Ovary (tissue), 9 donors: ENCODE data around the gene LINGO3. TPM values are rescaled to one million over a fixed set of nuclear protein-coding genes. Genes with fewer than 3 reads are reported as not detected.
A peak's percentile ranks its signal among the peaks of the same experiment; 100 is the strongest.

Source experiments
- DNase-seq, 5 donors: peaks; one replicate each; pipeline ENCODE4 v3.0.0-alpha.2; 2019 to 2020
- H3K27ac ChIP-seq, 2 donors: fragments of 200-600 bp; one replicate each; pipeline versions ENCODE4 v1.5.1 to v1.8.0; 2019 to 2022
- H3K27me3 ChIP-seq: fragments of 200-600 bp; one replicate; pipeline ENCODE4 v1.8.0; 2022
- H3K36me3 ChIP-seq: fragments of 200-600 bp; sonication (generic); one replicate; pipeline ENCODE4 v1.5.1; 2019
- H3K4me1 ChIP-seq: one replicate; pipeline ENCODE4 v1.8.1; 2013; ENCODE audit warnings: mild to moderate bottlenecking, moderate library complexity; ENCODE audit not compliant: insufficient read depth
- H3K4me3 ChIP-seq: fragments of 200-600 bp; sonication (generic); one replicate; pipeline ENCODE4 v1.5.1; 2017
- H3K9me3 ChIP-seq, 2 donors: fragments of 200-600 bp in 1 of 2; sonication (generic) in 1 of 2; one replicate each; pipeline versions ENCODE4 v1.5.1 to v1.8.1; 2013 to 2019; ENCODE audit warnings: mild to moderate bottlenecking in 1 of 2, moderate library complexity in 1 of 2
- EP300 ChIP-seq: sonication (generic); formaldehyde crosslinking; IDR thresholded peaks from one replicate; pipeline ENCODE4 v1.6.1; 2017; ENCODE audit warnings: antibody characterized with exemption
- POLR2A ChIP-seq: fragments of 450-650 bp; IDR thresholded peaks from one replicate; pipeline ENCODE4 v1.6.1; 2017; ENCODE audit warnings: antibody characterized with exemption, mild to moderate bottlenecking, moderate library complexity
- WGBS, 3 donors: extraction: QIAGEN DNeasy Blood & Tissue Kit in 1 of 3; methylation state at CpG; one replicate each; pipeline versions ENCODE4 v1.1.5 to v1.1.7; 2013 to 2017; 5-methylcytosine and 5-hydroxymethylcytosine counted together
- intact Hi-C, 4 donors: fragments of 100-400 bp; cut with DNase I; formaldehyde crosslinking; loops; one replicate each; pipeline versions ENCODE4 v1.11.0 to v1.15.1; 2022 to 2023
- polyA plus RNA-seq, 2 donors: library from polyadenylated mRNA; stranded (reverse); fragments of 200-250 nt in 1 of 2; fragments of 350-450 nt in 1 of 2; fragmentation: Illumina TruSeq in 1 of 2; extraction: RNeasy Lipid Tissue Mini Kit (QIAGEN cat#74804) in 1 of 2; gene quantifications; one replicate each; pipeline ENCODE4 v1.2.3, GENCODE V29; 2013 to 2014
- total RNA-seq, 7 donors: library from RNA; depleted of rRNA in 2 of 7; stranded (reverse); fragments of >200 nt in 2 of 7; fragmentation: NEBNext Ultra II Directional in 3 of 7; extraction: Animal tissue kit (Norgen Biotek cat#: 25700) in 3 of 7; gene quantifications; one replicate each; pipeline versions ENCODE4 v1.1.0 to v1.2.4, GENCODE V29; 2016 to 2023
- TF ChIP-seq, protein P1 (sequence below), 3 donors: fragments of 450-650 bp in 2 of 3; fragments of 200-600 bp in 1 of 3; IDR thresholded peaks; one replicate each; pipeline versions ENCODE4 v1.5.1 to v1.8.0; 2016 to 2022; ENCODE audit warnings: antibody characterized with exemption in 3 of 3, mild to moderate bottlenecking in 1 of 3
- donor health status: DM: no; HTN: no; CAD: no; lungs with moderate emphysema.
- donor health status: DM: no; HTN: no; CAD: no.
- donor health status: Bipolar disorder and iron deficiency.
- donor health status: DM: yes; HTN: yes; CAD: no.
- donor health status: DM: no; HTN: no; CAD: no.
- donor health status: DM: yes; HTN: yes; CAD: no.

LINGO3 gene
- total and polyA plus RNA-seq, 9 donors, result not detected

DNA sequence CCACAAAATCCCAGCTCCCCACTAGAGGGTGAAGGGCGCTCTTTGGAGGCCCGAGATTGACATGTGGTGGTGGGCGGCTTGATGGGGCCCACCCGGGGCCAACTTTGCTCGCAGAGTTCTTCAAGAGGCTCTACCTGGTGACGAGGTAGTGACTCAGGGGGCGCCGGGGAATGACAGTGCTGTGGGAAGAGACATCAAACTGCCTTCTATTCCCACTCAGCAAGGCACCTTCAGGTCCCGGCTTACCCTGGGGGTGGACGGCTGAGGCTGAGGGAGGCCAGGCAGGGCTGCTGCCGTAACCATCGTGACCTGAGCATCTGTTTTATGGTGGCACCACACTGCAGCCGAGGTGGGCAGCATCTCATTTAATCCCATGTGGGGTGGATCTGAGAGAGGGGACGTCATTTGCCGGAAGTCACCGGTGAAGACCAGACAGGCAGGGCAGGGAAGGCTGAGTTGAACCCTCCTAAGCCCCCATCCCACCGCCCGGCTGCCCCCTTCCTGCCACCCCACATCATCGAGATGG, 1.6 kb downstream of the LINGO3 start:
- intact Hi-C loops, result loop anchor here in 1 of 4 donors (10.0 kb wide), 1 partner anchor 1152 kb away; no protein-coding TSS in a partner anchor
- Histone ChIP-seq H3K4me1 (no peaks in the 10 kb centered on the region), H3K4me3 (no peak overlapping the region), H3K27ac (no peak overlapping the region), H3K27me3 (no peaks in the 10 kb centered on the region), H3K36me3 (no peaks in the 10 kb centered on the region), H3K9me3 (no peaks in the 10 kb centered on the region)
- 76 to 81% (median 81%) methylated on average over 19 of the region's 19 CpGs for WGBS, 3 donors
- no peak for DNase-seq
- TF ChIP-seq, protein P1, sequence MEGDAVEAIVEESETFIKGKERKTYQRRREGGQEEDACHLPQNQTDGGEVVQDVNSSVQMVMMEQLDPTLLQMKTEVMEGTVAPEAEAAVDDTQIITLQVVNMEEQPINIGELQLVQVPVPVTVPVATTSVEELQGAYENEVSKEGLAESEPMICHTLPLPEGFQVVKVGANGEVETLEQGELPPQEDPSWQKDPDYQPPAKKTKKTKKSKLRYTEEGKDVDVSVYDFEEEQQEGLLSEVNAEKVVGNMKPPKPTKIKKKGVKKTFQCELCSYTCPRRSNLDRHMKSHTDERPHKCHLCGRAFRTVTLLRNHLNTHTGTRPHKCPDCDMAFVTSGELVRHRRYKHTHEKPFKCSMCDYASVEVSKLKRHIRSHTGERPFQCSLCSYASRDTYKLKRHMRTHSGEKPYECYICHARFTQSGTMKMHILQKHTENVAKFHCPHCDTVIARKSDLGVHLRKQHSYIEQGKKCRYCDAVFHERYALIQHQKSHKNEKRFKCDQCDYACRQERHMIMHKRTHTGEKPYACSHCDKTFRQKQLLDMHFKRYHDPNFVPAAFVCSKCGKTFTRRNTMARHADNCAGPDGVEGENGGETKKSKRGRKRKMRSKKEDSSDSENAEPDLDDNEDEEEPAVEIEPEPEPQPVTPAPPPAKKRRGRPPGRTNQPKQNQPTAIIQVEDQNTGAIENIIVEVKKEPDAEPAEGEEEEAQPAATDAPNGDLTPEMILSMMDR (IDR thresholded peaks at IDR 0.05), result no peak
- no peak for TF ChIP-seq POLR2A
- TF ChIP-seq EP300, result no peak

DNA sequence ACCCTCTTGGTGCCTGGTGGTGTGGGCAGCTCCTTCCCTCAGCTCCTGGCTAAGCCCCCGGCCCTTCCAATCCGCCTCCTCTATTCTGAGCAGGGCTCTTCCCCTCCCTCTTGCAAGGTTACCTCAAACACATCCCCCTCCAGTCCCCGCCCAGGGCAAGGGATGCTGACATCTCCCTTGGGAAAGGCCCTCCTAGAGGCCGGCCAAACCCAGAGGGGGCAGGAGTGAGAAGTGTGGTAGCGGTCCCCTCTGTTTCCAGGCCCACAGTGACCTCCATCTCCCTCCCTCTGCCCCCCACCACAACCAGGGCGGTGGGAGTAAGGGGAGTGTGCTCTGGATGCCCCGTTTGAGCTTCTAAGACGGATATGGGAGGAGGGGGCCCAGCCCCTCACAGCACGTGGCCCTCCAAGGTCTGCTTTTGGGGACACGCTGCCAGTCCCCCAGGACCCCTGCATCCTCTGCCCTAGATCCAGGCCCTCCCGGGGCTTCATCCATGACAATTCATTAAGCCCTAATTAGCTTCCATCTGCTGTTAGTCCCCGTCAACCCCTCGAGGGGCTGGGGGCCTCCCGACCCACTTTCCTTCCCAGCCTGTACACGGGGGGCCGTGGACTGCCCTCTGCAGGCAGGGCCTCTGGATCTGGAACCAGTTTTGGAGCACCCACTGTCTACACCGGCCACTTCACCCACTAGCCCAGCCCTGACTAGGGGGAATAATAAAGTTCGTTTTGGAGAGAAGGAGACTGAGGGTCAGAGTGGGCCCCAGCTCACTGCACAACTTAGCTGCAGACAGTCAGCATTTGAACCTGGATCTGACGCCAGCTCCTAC, 2.3 kb downstream of the LINGO3 start:
- no peaks in the 10 kb centered on the region for H3K27me3 ChIP-seq
- 66 to 80% (median 73%) methylated on average over 19 of the region's 19 CpGs for WGBS, 3 donors
- TF ChIP-seq EP300 (no peak), POLR2A (no peak)
- TF ChIP-seq, protein P1 (IDR thresholded peaks at IDR 0.05), result no peak

DNA sequence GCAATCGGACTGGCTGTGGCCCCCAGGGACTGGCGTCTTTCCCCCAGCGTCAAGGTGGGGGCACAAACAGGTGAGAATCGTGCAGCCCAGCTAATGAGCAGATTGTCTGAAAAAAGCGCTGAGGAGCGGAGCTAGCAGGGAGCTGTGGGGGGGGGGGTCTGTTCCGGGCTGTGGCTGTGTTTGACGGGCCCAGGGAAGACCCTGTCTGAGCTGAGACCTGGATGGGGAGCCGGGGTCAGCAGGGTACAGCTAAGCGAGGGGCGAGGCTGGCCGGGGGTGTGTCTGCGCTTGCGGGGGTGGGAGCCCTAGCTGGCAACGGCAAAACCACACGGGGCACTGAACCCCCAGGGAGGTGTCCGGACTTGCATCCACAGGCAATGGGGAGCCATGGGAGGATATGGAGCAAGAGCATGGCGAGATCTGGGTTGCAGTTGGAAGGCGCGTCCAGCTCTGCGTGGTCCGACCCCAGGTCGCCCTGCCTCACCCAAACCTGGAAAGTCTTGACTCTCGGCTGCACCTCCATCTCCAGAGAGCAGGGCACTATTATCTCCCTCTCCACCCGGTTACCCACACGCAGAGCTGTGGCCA, 4.6 kb downstream of the LINGO3 start:
- Histone ChIP-seq H3K27me3 (no peaks in the 10 kb centered on the region), H3K36me3 (no peaks in the 10 kb centered on the region), H3K4me3 (no peak overlapping the region), H3K27ac (no peak overlapping the region), H3K9me3 (no peaks in the 10 kb centered on the region), H3K4me1 (no peaks in the 10 kb centered on the region)
- no peak for DNase-seq
- WGBS, 3 donors, result 68 to 80% (median 75%) methylated on average over 26 of the region's 26 CpGs
- TF ChIP-seq EP300 (no peak), POLR2A (no peak)
- TF ChIP-seq, protein P1 (IDR thresholded peaks at IDR 0.05), result no peak
- intact Hi-C loops, result loop anchor here in 1 of 4 donors (10.0 kb wide), 1 partner anchor 1149 kb away; no protein-coding TSS in a partner anchor

More for the DNA sequence above, 2.3 kb downstream of the LINGO3 start:
- no peak for DNase-seq
- intact Hi-C loops, result loop anchor here in 1 of 4 donors (10.0 kb wide), 1 partner anchor 1151 kb away; no protein-coding TSS in a partner anchor
- no peaks in the 10 kb centered on the region for H3K9me3 ChIP-seq
- H3K4me3 ChIP-seq, result no peak overlapping the region
- no peaks in the 10 kb centered on the region for H3K36me3 ChIP-seq
- H3K4me1 ChIP-seq, result no peaks in the 10 kb centered on the region
- H3K27ac ChIP-seq, result no peak overlapping the region

DNA sequence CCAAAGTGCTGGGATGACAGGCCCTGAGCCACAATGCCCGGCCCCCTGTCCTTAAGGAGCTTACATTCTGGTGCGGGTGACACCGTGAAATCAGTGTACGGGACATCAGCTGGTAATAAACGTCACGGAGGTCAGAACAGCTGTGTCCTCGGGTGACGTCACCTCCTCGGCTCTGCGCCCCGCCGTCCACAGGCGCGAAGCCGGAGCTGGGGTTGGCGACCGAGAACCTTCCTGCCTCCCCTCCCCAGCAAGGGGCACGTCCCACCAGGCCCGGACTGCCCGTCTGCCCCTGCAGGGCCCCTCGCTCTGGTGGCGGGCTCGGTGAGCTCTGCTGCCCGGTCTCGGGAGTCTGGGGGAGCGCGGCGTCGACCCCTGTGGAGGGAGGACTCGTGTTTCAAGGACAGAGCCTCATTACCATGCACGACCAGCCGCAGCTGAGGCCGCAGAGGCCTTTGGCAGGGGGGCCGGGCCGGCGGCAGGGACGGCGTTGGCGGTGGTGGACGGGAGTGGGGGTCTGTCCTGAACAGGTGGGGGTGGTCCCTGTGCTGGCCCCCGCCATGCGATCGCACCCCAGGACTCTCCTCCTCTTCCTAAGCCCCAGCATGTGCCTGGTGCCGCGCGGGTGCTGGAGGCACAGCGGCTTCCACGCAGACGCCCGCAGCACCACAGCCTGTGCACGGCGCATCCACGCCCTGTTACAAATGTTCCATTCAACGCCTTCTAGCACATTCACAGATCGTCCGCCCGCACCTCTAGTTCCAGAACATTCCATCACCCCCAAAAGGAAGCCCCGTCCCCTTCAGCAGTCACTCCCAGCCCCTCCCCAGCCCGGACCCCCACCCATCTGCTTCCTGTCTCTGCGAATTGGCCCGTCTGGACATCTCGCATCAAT, 5.4 kb downstream of the LINGO3 start:
- peak in 1 of 5 donors; percentile 45 for DNase-seq
- Histone ChIP-seq H3K36me3 (no peaks in the 10 kb centered on the region), H3K27me3 (no peaks in the 10 kb centered on the region), H3K27ac (no peak overlapping the region), H3K4me1 (no peaks in the 10 kb centered on the region), H3K9me3 (no peaks in the 10 kb centered on the region), H3K4me3 (no peak overlapping the region)
- 11 to 23% (median 14%) methylated on average over 47 to 62 of the region's 62 CpGs for WGBS, 3 donors
- TF ChIP-seq POLR2A, result no peak
- intact Hi-C loops, result loop anchor here in 1 of 4 donors (10.0 kb wide), 1 partner anchor 1148 kb away; no protein-coding TSS in a partner anchor
